ENCODE measurements around the gene ZFPL1.

ZFPL1 gene

DNA sequence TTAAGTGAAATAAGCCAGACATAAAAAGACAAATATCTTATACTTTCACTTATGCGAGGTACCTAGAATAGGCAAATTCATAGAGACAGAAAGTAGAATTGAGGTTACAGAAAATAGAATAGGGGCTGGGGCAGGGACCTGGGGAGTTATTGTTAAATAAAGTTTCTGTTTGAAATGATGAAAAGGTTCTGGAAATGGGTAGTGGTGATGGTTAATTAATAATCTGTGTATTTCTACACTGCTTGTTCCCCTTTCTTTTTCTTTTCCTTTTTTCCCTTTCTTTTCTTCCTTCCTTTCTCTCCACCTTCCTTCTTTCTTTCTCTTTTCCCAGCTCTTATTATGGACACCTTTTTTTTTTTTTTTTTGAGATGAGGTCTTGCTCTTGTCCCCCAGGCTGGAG is 28.5 kb upstream of the ZFPL1 start:
- TF ChIP-seq GATA3 (IDR thresholded peaks at IDR 0.05; ENCODE audit: low read depth, low read length) = no peak
- TF ChIP-seq GATA2 (IDR thresholded peaks at IDR 0.05; ENCODE audit: low read depth, low read length) = no peak

DNA sequence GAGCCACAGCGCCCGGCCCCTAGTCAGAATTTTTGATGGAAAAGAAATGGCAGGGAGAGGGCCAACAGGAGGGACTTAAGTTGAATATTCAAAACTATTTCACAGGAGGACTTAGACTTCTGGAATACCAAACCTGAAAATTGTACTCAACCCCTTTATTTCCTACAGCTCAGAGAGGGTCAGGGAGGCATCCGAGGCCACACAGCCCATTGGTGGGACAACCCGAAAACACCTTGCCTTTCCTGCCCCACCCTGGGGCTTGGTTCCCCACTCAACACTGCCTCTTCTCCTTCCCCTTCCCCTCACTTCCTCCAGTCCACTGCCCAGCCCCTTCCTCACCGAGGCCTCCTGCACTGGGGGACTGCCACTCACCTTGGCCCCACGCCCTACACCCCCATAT is 27.0 kb upstream of the ZFPL1 start:
- TF ChIP-seq GATA3 (IDR thresholded peaks at IDR 0.05; ENCODE audit: low read depth, low read length) (no peak), GATA2 (IDR thresholded peaks at IDR 0.05; ENCODE audit: low read depth, low read length) (no peak)

- TF ChIP-seq GATA3 (IDR thresholded peaks at IDR 0.05; ENCODE audit: low read depth, low read length) = no peak
- no peak for TF ChIP-seq GATA2 (IDR thresholded peaks at IDR 0.05; ENCODE audit: low read depth, low read length)
Measured at GRCh38 chr11:65057526-65057925, 26.5 kb upstream of the ZFPL1 start.

GRCh38 chr11:65058012-65058411 is 26.0 kb upstream of the ZFPL1 start:
- no peak for TF ChIP-seq GATA3 (IDR thresholded peaks at IDR 0.05; ENCODE audit: low read depth, low read length)
- no peak for TF ChIP-seq GATA2 (IDR thresholded peaks at IDR 0.05; ENCODE audit: low read depth, low read length)

DNA sequence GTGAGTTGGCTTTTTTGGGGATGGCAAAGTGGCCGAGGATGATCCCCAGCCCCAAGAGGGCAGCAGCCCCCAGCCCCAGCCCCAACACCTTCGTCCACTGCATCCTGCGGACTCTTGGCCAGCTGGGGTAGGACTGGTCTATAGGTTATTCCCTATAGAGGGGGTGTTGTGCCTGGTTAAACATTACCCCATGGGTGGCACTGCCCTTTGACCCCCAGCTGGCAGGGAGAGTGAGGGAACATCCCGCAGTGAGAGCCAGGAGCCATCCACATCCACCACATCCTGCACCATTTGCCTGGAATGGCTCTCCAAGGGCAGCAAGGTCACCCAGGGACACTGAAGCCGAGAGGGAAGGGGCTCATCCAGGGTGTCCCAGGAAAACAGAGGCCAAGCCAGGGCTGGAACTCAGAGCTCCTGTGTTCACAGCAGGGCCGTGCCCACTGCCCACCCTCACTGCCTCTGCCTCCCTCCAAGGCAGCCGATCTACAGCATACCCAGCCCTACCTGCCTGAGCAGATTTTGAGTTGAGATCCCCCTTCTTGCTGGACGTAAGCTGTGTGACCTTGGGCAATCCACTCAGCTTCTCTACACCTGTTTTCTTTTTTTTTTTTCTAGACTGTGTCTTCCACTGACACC is 25.5 kb upstream of the ZFPL1 start, which contains the start of gene NAALADL1:
Gene NAALADL1 (minus strand): TSS at position 135 of the 636 bp plus-strand sequence. CDS start 32 bp downstream, at position 103.
- TF ChIP-seq GATA2 (IDR thresholded peaks at IDR 0.05; ENCODE audit: low read depth, low read length) (no peak), GATA3 (IDR thresholded peaks at IDR 0.05; ENCODE audit: low read depth, low read length) (no peak)

DNA sequence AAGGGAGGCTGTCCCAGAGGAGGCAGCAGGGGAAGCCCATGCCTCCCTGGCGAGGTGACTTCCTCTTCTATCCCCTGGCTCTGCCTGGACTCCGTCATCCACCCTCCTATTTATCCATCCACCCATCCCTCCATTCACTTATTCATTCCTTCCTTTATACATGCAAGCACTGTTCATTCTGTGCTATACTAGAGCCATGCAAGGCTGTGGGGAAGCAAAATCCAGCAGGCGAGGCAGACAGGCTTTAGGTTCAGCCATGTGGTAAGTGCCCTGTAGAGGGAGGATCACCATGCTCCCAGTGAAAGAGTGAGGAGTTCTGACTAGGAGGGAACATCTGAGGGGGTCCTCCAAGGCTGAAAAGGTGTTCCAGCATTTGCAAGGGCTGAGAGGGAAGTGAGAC is 24.5 kb upstream of the ZFPL1 start:
- TF ChIP-seq GATA2 (IDR thresholded peaks at IDR 0.05; ENCODE audit: low read depth, low read length) = no peak
- TF ChIP-seq GATA3 (IDR thresholded peaks at IDR 0.05; ENCODE audit: low read depth, low read length) = no peak

DNA sequence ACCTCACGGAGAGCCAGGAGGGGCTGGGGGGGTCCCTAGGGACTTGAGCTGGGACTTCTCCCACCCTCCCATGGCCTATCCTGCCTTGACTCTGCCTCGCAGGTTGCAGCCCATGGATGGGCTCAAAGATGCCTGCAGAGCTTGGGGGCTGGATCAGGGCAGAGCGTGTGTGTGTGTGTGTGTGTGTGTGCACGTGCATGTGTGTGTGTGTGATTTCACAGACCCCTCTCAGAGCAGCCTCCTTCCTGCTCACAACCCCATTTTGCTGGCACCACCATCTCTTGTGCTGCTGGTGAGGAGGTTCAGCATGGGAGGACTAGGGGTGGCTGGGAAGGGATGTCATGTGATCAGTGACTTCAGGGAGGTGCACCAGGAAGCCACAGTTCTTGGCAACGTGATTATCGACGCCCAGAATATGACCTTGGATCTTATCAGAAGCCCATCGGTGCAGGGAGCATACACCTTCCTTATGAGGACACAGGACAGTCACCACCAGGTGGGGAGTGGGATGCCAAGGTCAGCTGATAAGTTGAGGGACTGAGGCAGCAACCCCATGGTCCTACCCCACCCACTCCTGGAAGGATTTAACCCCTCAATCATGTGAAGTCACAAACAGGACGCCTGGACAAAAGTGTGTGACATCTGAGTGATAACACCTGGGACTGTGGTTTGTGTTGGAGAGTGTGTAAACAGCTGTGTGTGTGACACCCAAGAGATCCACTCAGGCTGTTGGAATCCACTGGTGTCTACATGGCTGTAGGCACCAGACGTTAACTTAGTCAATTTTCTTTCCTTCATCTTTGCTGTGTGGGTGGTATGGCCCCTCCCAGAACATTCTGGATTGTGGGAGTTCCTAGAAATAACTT is 23.8 kb upstream of the ZFPL1 start:
- TF ChIP-seq GATA3 (IDR thresholded peaks at IDR 0.05; ENCODE audit: low read depth, low read length) = no peak
- TF ChIP-seq GATA2 (IDR thresholded peaks at IDR 0.05; ENCODE audit: low read depth, low read length) = no peak

GRCh38 chr11:65060913-65061408 is 23.1 kb upstream of the ZFPL1 start:
- no peak for TF ChIP-seq GATA2 (IDR thresholded peaks at IDR 0.05; ENCODE audit: low read depth, low read length)
- TF ChIP-seq GATA3 (IDR thresholded peaks at IDR 0.05; ENCODE audit: low read depth, low read length) = no peak

DNA sequence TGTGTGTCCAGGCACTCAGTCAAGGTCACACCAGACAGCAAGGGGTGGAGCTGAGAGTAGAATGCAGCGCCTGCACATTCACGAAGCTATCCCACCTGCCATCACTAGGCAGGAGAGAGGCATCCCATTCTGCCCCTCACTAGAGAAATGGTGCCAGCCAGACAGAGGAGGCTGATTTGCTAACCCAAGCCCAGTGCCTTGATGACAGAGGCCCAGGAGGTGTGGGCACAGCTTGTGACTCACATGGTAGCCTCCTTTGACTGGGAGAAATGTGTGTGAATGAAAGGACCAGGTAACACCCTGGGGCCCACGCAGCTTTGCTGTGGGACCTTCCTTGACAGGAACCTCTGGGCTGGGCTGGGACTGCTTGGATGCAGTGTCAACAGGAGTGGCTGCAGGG is 20.5 kb upstream of the ZFPL1 start:
- TF ChIP-seq GATA3 (IDR thresholded peaks at IDR 0.05; ENCODE audit: low read depth, low read length) = no peak
- TF ChIP-seq GATA2 (IDR thresholded peaks at IDR 0.05; ENCODE audit: low read depth, low read length) = no peak

DNA sequence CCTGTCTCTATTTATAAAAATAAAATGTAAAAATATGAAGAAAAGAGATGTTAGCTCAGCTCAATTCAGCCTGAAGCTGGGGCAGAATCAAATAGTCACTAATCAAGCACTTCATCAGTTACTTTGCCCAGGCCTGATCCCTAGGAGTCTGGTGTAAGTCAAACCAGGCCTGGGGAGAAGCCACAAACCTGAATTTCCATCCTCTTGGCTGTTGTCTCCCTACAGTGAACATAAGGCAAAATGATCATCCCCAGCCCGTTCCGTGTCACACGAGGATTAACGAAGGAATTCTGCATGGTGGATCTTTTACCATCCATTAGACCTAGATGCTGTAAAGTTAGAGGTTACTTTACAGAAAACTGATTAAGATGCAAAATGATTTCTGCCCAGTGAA is 19.2 kb upstream of the ZFPL1 start:
- TF ChIP-seq GATA3 (IDR thresholded peaks at IDR 0.05; ENCODE audit: low read depth, low read length) (no peak), GATA2 (IDR thresholded peaks at IDR 0.05; ENCODE audit: low read depth, low read length) (no peak)

GRCh38 chr11:65065851-65066250 is 18.2 kb upstream of the ZFPL1 start:
- TF ChIP-seq GATA3 (IDR thresholded peaks at IDR 0.05; ENCODE audit: low read depth, low read length) = no peak

DNA sequence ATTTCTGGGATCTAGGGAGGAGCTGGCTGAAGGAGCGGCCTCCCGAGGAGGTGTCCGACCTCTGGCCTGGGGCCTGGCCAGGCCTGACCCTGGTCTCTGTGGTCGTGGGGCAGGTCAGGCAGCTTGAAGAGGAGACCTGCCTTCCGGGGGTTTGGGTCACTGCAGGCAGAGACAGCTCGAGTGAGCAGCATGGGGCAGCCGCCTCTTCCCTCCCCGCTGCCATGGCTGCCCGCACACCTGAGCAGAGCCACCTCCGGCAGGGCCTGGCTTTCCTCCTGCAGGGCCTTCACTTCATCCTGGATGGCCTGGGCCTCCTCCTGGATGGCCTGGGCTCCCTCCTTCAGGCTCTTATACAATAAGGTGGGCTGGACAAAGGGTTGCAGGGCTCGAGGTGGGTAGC is 17.7 kb upstream of the ZFPL1 start:
- TF ChIP-seq GATA2 (IDR thresholded peaks at IDR 0.05; ENCODE audit: low read depth, low read length) = no peak
- no peak for TF ChIP-seq GATA3 (IDR thresholded peaks at IDR 0.05; ENCODE audit: low read depth, low read length)

DNA sequence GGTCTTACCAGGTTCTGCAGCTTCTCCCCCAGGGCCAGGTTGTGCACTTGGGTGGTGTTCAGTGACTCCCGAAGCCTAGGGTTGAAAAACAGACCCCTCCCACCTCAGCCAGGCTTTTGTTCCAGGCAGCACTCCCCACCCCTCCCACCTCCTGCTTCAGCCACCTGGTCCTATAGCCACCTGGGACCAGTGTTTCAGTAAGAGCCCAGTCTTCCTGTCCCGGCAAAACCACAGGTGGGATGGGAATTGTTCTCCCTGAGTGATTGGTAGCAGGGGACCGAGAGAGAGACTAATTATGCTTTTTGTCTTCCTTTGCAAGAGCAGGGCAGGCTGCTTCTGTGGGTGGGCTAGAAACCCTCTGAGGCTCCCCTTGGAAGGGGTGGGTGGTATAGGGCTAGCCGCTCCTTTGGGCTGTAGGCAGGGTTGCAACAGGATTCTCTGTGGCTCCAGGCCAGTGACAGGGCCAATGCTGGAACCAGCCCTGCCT is 17.2 kb upstream of the ZFPL1 start:
- TF ChIP-seq GATA3 (IDR thresholded peaks at IDR 0.05; ENCODE audit: low read depth, low read length) (no peak), GATA2 (IDR thresholded peaks at IDR 0.05; ENCODE audit: low read depth, low read length) (no peak)

- TF ChIP-seq GATA3 (IDR thresholded peaks at IDR 0.05; ENCODE audit: low read depth, low read length) (no peak), GATA2 (IDR thresholded peaks at IDR 0.05; ENCODE audit: low read depth, low read length) (no peak)
Measured at GRCh38 chr11:65067446-65067845, 16.6 kb upstream of the ZFPL1 start.

- TF ChIP-seq GATA3 (IDR thresholded peaks at IDR 0.05; ENCODE audit: low read depth, low read length) (no peak), GATA2 (IDR thresholded peaks at IDR 0.05; ENCODE audit: low read depth, low read length) (no peak)
Measured at GRCh38 chr11:65069217-65069616, 14.8 kb upstream of the ZFPL1 start.
